Globus pallidus (tissue), 1 donor: ENCODE results near the gene KDM2A.
A peak's percentile ranks its signal among the peaks of the same experiment; 100 is the strongest.

Experiments
- DNase-seq: peaks from one replicate; pipeline ENCODE4 v3.0.0-alpha.2; 2015; ENCODE audit warnings: low spot score

Gene KDM2A

DNA sequence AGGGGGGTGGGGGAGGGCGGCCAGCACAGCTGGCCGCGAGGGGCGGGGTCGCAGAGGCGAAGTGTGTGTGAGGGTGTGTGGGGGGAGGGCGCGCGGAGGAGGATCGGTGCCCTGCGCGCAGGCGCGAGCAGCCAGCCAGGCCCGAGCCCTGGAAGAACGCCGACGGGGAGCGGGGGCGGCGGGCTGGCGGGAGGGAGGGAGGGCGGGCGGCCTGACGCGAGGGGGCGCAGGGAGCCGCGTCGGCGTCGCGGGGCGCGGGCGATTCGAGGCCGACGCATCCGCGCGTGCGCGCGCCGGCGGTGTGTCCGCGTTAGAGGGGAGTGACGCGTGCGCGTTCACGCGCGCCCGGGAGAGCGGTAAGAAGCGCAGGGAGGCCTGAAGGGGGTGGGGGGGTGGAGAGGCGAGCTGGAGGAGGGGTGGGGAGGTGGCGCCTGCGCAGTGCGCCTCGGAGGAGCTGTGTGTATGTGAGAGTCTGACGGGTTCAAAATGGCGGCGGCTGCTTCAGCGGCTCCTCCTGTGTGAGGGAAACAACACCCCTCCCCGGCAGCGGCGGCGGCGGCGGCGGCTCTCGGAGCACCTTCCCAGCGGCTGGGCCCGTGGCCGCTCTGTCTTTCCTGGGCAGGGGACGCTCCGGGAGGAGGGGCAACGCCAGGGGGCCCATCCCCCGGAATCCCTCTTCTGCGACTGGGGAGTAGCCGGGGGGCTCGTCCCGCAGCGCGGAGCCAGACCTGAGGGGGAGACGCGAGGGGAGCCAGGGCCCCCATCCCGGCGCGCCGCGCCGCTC is at the start of gene KDM2A:
KDM2A (plus strand) TSS at position 463 of the 784 bp plus-strand sequence. CDS start 2,054 bp downstream, outside the sequence.
- DNase-seq: peak; percentile 99

DNA sequence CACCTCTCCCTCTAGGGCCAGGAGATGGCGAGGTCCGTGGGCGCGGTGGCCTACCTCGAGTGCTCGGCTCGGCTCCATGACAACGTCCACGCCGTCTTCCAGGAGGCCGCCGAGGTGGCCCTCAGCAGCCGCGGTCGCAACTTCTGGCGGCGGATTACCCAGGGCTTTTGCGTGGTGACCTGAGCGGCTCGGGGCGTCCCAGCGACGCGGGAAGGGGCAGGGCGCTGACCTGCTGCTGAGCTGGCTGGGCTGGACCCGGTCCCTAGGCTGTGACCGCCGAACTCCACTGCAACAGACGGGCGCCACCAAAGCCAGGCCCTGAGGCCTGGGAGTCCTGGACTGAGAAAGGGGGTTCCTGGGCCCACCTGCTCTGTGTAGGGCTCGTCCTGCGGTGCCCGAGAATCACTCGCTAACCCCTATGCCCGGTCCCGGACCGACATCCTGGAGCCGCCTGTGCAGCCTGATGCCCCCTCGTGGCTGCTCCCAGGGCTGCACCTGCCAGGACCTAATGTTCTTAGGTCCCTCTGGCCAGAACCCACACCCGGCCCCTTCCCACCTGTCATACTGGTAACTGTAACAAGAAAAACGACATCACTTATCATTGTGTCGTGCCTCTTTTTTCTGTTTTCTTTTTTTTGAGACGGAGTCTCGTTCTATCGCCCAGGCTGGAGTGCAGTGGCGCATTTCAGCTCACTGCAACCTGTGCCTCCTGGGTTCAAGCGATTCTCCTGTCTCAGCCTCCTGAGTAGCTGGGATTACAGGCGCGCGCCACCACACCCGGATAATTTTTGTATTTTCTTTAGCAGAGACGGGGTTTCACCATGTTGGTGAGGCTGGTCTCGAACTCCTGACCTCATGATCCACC is 47.4 kb upstream of the KDM2A start:
- DNase-seq: peak; percentile 55

DNA sequence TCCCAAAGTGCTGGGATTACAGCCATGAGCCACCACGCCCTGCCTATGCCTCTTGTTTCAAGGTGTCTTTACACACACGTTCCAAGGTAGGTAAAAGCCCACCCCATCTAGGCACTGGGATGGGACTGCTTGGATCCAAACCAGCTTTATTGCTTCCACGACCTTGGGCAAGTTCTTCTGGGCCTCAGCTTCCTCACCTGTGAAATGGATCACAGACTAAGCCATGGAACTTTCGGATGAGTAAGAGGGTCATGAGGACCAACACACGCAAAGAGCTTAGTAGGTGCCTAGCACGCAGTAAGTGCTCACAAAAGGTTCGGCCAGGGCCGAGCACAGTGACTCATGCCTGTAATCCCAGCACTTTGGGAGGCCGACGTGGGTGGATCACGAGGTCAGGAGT is 46.8 kb upstream of the KDM2A start:
- DNase-seq: no peak

DNA sequence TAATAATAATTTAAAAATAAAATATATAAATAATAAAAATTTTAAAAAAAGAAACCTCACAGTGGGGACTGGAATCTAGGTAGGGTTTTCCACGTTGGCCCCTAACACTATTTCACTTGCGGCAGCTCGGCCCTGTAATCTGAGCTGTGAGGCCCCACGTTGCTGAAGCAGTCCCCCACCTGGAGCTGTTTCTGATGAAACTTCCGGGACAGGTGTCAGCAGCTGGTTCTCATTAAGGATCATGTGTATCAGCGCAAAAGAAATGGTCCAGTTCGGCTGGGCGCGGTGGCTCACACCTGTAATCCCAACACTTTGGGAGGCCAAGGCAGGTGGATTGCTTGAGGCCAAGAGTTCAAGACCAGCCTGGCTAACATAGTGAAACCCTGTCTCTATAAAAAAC is 45.2 kb upstream of the KDM2A start:
- no peak for DNase-seq

DNA sequence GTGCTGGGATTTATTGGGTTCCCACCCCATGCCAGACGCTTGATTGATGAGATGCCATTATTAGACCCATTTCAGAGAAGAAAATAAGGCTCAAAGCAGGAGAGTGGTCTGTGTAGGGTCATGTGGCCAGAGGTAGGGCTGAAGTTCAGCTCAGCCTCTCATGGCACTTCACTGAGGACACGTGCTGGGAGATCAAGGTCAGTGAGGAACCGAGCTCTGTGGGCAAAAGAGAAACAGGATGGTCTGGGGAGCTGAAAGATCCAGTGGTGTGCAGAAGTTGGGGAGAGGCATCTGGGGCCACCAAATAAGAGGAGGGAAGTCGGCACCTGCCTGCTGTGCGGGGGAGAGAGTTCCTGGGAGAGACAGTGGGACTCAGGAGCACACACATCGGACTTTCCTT is 42.9 kb upstream of the KDM2A start:
- no peak for DNase-seq

DNA sequence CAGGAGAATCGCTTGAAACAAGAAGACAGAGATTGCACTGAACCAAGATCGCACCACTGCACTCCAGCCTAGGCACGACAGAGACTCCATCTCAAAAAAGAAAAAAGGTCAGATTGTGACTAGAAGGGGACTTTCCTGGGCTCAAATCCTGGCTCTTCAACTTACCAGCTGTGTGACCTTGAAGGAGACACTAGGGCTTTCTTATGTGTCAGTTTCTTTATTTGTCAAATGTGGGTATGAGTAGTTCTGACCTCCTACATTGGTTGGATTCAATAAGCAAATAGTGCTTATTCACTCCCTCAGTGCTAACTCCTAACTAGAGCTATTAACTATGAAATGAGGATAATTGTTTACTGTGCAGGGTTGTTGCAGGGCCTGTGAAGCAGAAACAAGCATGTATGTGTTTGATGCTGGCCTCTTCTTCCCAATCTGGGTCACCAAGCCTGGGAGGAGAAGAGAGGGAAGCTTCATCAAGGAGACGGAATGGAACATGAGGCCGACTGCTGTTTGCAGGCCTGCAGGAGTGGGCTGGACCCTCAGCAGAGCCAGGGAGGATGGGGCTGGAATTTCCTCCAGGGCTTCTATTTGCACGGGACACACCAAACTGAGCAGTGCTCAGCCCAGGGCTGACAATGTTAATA is 39.9 kb upstream of the KDM2A start:
- no peak for DNase-seq

DNA sequence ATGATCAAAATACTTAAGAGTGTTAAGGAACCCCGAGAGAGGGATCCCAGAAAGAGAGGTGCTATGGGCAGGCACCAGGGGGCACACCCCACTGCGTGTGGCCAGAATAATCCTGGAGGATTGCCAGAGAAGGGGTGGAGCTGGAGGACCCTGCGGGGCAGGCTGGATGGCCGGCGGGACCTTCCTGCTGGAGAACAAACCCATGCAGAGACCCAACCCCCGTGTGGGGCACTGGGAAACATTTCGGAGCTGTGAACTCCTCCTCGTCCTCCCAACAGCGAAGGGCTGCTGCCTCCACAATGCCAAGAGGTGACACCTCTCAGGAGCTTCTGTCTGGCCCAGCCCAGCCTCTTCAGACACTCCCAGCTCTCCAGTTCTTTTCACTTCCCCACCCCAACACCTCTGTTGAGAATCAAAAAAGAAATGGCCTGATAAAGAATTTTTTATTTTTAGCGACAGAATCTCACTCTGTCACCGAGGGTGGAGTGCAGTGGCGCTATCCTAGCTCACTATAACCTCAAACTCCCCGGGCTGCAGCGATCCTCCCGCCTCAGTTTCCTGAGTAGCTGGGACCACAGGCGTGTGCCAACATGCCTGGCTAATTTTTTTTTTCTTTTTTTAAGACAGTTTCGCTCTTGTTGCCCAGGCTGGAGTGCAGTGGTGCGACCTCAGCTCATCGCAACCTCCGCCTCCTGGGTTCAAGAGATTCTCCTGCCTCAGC is 36.8 kb upstream of the KDM2A start:
- no peak for DNase-seq

DNA sequence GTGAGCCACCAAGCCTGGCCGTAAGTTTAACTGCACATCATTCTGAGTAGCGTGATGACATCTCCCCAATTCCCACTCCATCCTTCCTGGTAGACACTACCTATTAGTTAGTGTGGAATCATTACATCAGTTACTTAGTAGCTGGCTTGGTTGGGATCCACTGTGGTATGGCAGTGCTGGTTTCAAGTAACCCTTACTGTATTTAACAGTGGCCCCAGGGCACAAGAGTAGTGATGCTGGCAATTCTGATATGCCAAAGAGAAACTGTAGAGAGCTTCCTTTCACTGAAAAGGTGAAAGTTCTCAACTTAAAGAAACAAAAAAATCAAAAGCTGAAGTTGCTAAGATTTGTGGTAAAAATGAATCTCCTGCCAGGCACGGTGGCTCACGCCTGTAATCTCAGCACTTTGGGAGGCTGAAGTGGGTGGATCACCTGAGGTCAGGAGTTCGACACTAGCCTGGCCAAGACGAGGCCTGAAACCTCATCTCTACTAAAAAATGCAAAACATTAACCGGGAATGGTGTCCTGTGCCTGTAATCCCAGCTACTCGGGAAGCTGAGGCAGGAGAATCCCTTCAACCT is 35.2 kb upstream of the KDM2A start:
- DNase-seq: no peak

DNA sequence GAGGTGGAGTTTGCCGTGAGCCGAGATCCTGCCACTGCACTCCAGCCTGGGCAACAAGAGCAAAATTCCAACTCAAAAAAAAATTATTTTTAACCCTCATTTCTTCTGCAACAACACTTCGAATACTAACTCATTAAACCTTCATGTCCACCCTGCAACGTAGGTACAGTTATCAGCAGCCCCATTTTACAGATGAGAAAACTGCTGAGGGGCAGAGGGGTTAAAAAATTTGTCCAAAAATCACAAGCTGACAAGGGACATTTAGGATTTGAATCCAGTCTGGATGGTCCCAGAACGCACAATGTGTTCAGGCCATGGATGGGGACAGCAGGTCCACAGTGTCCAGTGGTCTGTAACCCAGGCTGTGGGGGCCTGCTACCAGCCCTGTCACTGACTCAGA is 33.4 kb upstream of the KDM2A start:
- DNase-seq: no peak

DNA sequence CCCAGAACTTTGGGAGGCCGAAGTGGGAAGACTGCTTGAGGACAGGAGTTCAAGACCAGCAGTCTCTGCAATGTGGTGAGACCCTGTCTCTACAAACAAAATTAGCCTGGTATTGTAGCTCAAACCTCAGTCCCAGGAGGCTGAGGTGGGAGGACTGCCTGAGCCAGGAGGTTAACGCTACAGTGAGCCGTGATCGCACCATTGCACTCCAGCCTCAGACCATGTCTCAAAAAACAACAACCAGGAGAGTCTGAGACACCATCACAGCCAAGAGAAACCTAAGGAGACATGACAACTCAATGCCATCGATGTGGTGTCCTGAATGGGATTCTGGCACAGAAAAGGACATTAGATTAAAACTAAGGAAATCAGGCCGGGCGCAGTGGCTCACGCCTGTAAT is 28.3 kb upstream of the KDM2A start:
- DNase-seq: no peak

DNA sequence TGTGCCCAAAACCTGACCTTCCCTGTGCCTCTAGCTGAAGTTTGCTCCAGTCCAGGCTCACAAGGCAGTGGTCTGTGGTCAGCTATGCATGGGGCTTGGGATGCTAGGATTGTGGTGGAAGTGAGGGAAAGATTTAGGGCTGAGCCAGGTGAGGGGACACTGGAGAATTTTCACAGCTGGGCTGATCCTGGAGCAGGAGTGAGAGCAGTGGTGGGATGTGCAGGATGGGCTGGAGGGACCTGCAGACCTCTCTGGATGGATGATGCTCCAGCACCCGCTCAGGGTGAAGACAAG is 23.9 kb upstream of the KDM2A start:
- DNase-seq: no peak

DNA sequence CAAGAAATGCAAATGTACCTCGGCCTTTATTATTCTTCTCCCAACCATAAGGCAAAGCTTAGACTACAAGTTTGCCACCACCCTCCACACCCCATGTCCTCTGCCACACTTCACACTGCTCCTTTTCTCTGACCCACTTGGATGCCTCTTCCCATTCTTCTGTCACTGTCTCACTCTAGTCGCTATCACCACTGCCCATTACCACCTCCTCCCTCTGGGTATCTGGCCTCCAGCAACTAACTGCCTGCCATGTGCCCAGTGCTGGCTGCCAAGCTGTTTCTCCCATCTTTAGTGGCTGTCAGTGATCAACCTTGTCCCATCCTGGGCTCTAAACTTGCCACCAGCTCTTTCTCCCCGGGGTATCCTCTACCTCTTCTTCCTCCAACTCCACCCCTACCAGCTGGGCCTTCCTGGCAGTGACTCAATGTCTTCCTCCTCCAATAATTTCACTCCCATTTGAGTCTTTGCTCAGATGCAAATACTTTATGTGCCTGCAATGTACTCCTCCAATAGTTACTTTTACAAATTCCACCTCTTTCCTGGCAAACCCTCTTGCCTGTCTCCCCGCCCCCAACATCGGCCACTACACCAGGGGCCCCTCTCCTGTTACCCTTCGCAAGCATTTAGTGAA is 20.1 kb upstream of the KDM2A start:
- no peak for DNase-seq

DNA sequence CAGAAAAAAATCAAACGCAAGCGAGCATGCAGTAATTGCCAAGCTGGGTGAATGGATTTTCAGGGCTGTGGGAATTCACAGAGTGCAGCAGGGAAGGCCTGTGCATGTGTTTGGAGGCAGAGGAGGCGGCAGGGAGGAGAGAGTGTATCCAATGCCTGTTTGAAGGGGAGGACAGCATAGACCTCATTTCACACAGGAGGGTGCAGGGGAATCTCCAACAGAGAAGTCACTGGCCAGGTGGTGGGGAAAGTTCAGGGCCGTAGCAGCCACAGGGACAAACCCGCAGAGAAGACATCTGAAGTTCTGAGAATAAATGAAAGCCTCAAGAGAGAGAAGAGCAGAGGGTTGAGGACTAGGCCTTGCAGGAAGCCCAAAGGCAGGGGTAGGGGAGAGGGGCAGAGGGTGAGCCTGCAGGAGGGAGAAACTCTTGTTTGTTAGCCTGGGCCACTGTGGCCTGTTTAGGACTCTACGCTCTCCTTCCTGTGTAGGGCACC is 19.2 kb upstream of the KDM2A start:
- no peak for DNase-seq

DNA sequence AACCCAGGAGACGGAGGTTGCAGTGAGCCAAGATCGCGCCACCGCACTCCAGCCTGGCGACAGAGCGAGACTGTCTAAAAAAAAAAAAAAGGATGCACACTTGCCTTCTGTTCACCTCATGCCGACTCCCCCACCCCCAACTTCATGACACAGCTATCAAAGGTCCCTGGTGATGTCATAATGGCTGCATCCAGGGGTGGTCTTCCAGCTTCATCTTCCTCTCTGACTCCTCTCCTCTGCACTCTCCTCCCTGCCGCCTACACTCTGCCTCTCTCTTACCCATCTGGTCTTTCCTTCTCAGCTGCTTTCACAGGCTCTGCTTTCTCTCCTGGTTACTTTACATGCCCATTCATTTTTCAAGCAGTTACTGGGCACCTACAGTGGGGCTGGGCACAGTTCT is 16.4 kb upstream of the KDM2A start:
- no peak for DNase-seq

DNA sequence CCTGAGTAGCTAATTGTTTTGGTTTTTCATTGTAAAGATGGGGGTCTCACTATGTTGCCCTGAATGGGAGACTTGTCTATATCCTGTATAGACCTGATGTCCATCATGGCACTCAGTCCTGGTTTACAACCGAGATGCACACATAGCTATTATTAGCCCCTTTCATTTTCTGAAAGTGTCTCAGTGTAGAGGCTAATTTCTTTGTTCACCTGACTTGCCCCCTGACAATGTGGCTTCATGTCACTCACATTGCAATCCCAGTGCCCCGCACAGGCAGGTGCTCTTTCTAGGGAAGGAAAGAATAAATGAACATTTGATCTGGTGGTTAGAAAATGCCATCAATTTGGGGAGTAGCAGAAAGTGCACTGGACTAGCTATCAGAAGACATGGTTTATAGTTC is 13.1 kb upstream of the KDM2A start:
- no peak for DNase-seq

DNA sequence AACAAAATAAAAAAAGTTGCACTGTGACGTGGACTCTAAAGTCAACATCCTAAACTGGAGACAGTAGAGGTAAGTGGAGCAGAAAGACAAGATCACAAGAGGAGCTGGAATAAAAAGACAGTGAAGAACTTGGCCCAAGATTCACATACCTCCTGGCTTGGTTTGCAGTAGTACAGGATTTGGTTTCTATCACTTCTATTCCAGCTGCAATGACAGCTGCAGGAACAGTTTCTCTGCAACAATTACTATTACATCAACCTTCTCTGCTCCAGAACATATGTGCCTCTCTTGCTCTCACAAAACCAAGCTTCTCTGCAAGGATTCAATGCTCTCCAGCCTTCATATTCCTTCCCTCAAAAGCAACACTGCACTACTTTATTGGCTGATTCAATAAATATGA is 7.8 kb upstream of the KDM2A start:
- no peak for DNase-seq

DNA sequence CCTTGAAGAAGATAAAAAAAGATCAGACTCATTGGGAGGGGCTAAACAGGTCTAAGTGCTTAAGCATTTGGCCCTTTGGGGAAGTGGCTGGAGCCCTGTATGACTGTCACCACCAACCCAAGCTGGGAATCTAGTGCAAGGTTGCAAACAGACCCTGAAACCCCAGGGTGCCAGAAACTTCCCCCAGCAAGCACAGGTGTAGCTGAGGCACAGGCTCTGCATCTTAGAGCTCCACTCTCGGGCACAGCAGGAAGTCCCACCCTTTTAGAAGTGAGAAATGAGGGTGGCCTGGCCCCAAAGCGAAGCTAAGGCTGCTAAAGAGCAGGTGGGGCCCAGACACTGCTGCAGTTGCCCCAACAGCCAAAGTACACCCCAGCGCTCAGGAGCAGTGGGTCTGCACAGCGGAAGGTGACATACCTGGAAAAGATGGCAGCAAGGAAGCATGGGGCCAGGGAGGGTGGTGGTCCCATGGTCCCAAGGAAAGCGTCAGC is 5.8 kb upstream of the KDM2A start:
- no peak for DNase-seq

DNA sequence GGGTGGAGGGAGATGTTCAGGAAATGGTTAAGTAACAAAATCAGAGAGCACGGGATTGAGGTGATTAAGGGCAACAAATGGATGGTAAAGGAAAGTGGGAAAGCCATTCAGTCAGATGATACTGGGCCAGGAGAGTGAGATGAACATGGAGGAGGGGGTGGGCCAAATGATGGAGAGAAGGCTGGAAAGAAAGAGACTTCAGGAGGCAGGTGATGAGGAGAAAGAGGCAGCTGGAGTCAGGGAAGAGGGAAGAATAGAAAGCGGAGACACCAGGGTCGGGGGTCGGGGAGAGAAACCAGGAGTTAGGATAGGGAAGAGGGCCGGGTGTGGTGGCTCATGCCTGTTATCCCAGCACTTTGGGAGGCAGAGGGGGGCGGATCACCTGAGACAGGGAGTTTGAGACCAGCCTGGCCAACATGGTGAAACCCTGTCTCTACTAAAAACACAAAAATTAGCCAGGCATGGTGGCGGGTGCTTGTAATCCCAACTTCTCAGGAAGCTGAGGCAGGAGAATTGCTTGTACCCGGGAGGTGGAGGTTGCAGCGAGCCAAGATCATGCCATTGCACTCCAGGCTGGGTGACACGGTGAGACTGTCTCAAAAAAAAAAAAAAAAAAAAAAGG is 4.7 kb upstream of the KDM2A start:
- no peak for DNase-seq

DNA sequence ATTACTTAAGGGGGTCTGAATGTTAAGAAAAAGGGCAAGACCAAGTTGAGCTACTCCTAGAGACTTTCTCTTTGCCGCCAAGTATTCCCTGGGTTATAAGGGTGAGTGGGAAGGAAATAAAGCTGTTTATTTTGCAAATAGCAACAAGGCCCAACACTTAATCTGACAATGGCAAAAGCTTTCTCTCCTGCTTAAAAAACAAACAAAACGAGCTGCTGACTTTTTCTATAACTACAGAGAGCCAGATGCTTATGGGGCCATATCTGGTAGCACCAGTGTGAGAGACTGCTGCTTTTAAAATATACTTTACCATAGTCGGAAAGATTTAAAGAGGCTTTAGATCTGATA is 2.3 kb upstream of the KDM2A start:
- DNase-seq: no peak

DNA sequence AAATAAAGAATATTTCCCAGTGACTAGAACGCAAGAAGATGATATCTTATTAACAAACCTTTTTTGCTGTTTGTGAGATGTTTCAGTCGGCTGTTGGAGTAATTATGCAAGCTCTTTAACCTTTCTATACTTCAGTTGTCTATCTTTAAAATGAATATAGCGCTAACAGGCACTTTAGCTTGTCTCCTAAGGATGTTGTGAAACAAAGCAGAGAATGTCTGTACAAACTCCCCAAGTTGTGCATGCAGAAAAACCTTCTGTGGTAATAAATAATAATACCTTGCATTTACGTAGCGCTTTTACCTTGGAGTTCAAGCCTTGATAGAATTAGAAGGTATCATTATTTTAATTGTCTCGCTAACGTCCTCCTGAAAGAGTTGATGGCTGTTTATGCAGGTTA is 1.9 kb upstream of the KDM2A start:
- DNase-seq: no peak

DNA sequence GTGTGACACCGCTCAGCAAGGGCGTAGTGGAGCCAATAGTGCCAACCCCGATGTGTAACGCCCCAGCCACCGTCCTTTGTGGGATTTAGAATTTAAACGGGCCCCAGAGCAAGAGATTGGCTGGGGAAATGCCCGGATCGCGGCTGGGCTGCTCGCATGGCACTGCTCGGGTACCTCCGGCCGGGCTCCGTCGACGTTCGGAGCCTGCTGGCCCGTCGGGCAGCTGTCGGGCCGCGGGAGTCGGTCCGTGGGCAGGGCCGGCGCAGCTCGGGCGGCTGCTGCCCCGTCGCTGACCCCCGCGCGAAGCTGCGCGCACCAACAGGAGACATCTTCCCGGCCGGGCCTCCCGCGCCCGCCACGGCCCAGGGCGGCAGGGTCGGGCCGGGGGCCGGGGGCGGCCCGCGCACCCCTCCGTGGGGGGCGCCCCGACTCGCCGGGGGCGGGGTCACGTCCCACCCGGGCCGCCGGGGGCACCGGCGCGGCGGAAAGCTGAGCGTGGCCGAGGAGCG is 1.3 kb upstream of the KDM2A start:
- peak; percentile 13 for DNase-seq
